B cell (primary cell): ENCODE measurements around the gene TSHZ1. TPM values are rescaled to one million over a fixed set of nuclear protein-coding genes. Genes with fewer than 3 reads are reported as not detected.

Source experiments
- ATAC-seq: fragments of 200-7000 bp; cut with Tn5 transposase; one replicate; pipeline ENCODE4 v1.10.0; 2021; ENCODE audit warnings: low read depth, mild to moderate bottlenecking, moderate number of reproducible peaks, moderate library complexity
- CTCF ChIA-PET: fragments of 350-600 bp; sonication (Branson Sonifier 250); formaldehyde crosslinking; loops from one replicate; lab custom pipeline; 2021; ENCODE audit warnings: antibody characterized with exemption, inconsistent platforms; lab: Charles Lee
- POLR2A ChIA-PET: fragments of 350-600 bp; sonication (Branson Sonifier 250); formaldehyde crosslinking; loops from one replicate; lab custom pipeline; 2021; ENCODE audit warnings: antibody characterized with exemption; lab: Charles Lee
- DNase-seq: peaks from one replicate; pipeline ENCODE4 v3.0.0; 2013
- H2AFZ ChIP-seq: 2 replicates; pipeline ENCODE4 v1.6.1; 2012; ENCODE audit warnings: mild to moderate bottlenecking, low read depth, low read length; ENCODE audit not compliant: insufficient read depth, poor library complexity, severe bottlenecking
- H3K27ac ChIP-seq, 2 donors: 1 replicate in 1 of 2; 2 replicates in 1 of 2; pipeline ENCODE4 v1.5.1; 2012 to 2013; ENCODE audit warnings: low read length in 2 of 2, mild to moderate bottlenecking in 2 of 2, moderate library complexity in 1 of 2
- H3K27me3 ChIP-seq, 4 experiments: fragments of 200-600 bp in 1 of 4; sonication (generic) in 1 of 4; replicated peaks in 1 of 4; 1 replicate in 2 of 4; 2 replicates in 2 of 4; pipeline versions ENCODE4 v1.6.1 to v1.7.0; 2013 to 2016; ENCODE audit warnings: low read length in 3 of 4, mild to moderate bottlenecking in 2 of 4, mixed read lengths in 1 of 4, moderate library complexity in 1 of 4; ENCODE audit not compliant: insufficient read depth in 4 of 4, control insufficient read depth in 3 of 4; ENCODE audit errors: control extremely low read depth in 1 of 4
- H3K36me3 ChIP-seq, 2 experiments: replicated peaks in 1 of 2; 1 replicate in 1 of 2; 2 replicates in 1 of 2; pipeline versions ENCODE4 v1.6.1 to v1.7.1; 2013; ENCODE audit warnings: low read length in 1 of 2; ENCODE audit not compliant: insufficient read depth in 2 of 2, control insufficient read depth in 1 of 2; ENCODE audit errors: control extremely low read depth in 1 of 2, extremely low read depth in 1 of 2
- H3K4me1 ChIP-seq, 2 donors: fragments of 200-600 bp in 1 of 2; sonication (generic) in 1 of 2; 1 replicate in 1 of 2; 2 replicates in 1 of 2; pipeline versions ENCODE4 v1.5.1 to v1.6.1; 2013 to 2017; ENCODE audit warnings: low read length in 2 of 2; ENCODE audit not compliant: control insufficient read depth in 2 of 2, insufficient read depth in 2 of 2
- H3K4me2 ChIP-seq: replicated peaks from 2 replicates; pipeline ENCODE3; 2012; ENCODE audit warnings: mild to moderate bottlenecking, low read depth, low read length; ENCODE audit not compliant: poor library complexity, severe bottlenecking
- H3K4me3 ChIP-seq, 5 experiments: fragments of 200-600 bp in 1 of 5; sonication (generic) in 1 of 5; 1 replicate in 3 of 5; 2 replicates in 2 of 5; pipeline versions ENCODE4 v1.5.1 to v1.7.0; 2011 to 2016; ENCODE audit warnings: low read length in 4 of 5, mild to moderate bottlenecking in 4 of 5, low read depth in 2 of 5, control low read depth in 1 of 5, moderate library complexity in 1 of 5; ENCODE audit not compliant: insufficient read depth in 1 of 5; ENCODE audit errors: control extremely low read depth in 1 of 5, extremely low read depth in 1 of 5
- H3K79me2 ChIP-seq: fragments of 200-600 bp; sonication (generic); one replicate; pipeline ENCODE4 v1.6.0; 2016; ENCODE audit warnings: low read length; ENCODE audit not compliant: control insufficient read depth, insufficient read depth
- H3K9ac ChIP-seq: fragments of 200-600 bp; sonication (generic); 2 replicates; pipeline ENCODE4 v1.6.1; 2017; ENCODE audit warnings: mild to moderate bottlenecking, low read length, moderate library complexity
- H3K9me3 ChIP-seq, 3 donors: one replicate each; pipeline versions ENCODE4 v1.6.1 to v1.7.1; 2013; ENCODE audit warnings: low read length in 2 of 3; ENCODE audit not compliant: control insufficient read depth in 2 of 3, insufficient read depth in 1 of 3; ENCODE audit errors: control extremely low read depth in 1 of 3
- H4K20me1 ChIP-seq: 2 replicates; pipeline ENCODE4 v1.6.0; 2012; ENCODE audit warnings: mild to moderate bottlenecking, low read length; ENCODE audit not compliant: insufficient read depth, control insufficient read depth, poor library complexity, severe bottlenecking
- H3K27ac Mint-ChIP-seq: one replicate; pipeline ENCODE4 v1.8.0; 2021; ENCODE audit warnings: mixed read lengths
- H3K27me3 Mint-ChIP-seq: one replicate; pipeline ENCODE4 v1.8.0; 2021; ENCODE audit warnings: mixed read lengths
- H3K4me1 Mint-ChIP-seq: one replicate; pipeline ENCODE4 v1.8.0; 2021; ENCODE audit warnings: mixed read lengths
- H3K4me3 Mint-ChIP-seq: one replicate; pipeline ENCODE4 v1.8.0; 2021; ENCODE audit warnings: mixed read lengths
- H3K9me3 Mint-ChIP-seq: one replicate; pipeline ENCODE4 v1.8.0; 2022; ENCODE audit warnings: mixed read lengths; ENCODE audit not compliant: insufficient read depth
- EZH2 ChIP-seq: IDR thresholded peaks from 2 replicates; pipeline ENCODE4 v1.6.1; 2012; ENCODE audit warnings: borderline replicate concordance, low read depth, mild to moderate bottlenecking, moderate library complexity, low read length; ENCODE audit not compliant: insufficient read depth, poor library complexity, severe bottlenecking
- WGBS: methylation state at CpG from one replicate; pipeline ENCODE4 v1.1.5; 2013; ENCODE audit warnings: missing lambda C conversion rate; ENCODE audit not compliant: insufficient coverage; 5-methylcytosine and 5-hydroxymethylcytosine counted together
- intact Hi-C: fragments of 100-400 bp; cut with micrococcal nuclease; formaldehyde crosslinking; loops from one replicate; pipeline ENCODE4 v1.10.0; 2022
- polyA plus RNA-seq: library from polyadenylated mRNA; depleted of rRNA; stranded (reverse); fragments of >200 nt; gene quantifications from 2 replicates; pipeline ENCODE4 v1.2.3, GENCODE V29; 2012
- total RNA-seq, 2 donors: library from RNA; stranded (reverse); fragments of 120-200 nt in 1 of 2; gene quantifications; 1 replicate in 1 of 2; 2 replicates in 1 of 2; pipeline versions ENCODE4 v1.2.3 to v1.2.4, GENCODE V29; 2013 to 2022
- TF ChIP-seq, protein P1 (sequence below): fragments of 200-600 bp; IDR thresholded peaks from one replicate; pipeline ENCODE4 v1.8.0; 2022; ENCODE audit warnings: antibody characterized with exemption, mild to moderate bottlenecking

TSHZ1 gene
- total and polyA plus RNA-seq, 2 donors (not counting 1 experiment from before 2014, with no cell fraction given) = 5.3 to 9.8 TPM

DNA sequence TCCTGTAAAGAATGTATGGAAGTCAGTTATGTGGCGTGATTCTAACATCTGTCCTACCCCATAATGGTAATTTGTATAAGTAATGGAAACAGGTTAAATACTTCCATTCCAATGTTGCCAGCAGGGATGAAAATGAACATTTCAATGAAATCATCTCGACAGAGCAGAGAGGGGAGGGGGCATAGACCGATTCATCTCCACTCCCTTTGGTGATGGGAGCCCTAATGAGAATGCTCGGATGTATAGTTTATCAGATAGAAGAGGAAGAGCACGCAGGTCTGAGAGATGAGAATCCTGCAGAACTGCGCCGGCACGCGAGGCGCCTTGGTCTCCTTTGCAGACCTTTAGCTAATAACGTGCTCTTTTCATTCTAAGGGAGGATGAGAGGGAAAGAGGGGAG is 61.4 kb downstream of the TSHZ1 start:
- ATAC-seq (no peak), DNase-seq (no peak)
- no peaks in the 10 kb centered on the region for H3K36me3 ChIP-seq
- no peak overlapping the region for H3K27ac Mint-ChIP-seq
- no peaks in the 10 kb centered on the region for H3K27me3 Mint-ChIP-seq
- intact Hi-C loops = no loop called here
- no peak overlapping the region for H2AFZ ChIP-seq
- no peaks in the 10 kb centered on the region for H3K9me3 Mint-ChIP-seq
- no peak overlapping the region for H3K4me3 ChIP-seq
- WGBS = 98% methylated on average over 9 of the region's 11 CpGs
- H3K9ac ChIP-seq = no peak overlapping the region
- H4K20me1 ChIP-seq = peaks cover 4% of the 10 kb centered on the region
- H3K4me2 ChIP-seq = no peak overlapping the region
- no peak overlapping the region for H3K4me3 Mint-ChIP-seq
- no peaks in the 10 kb centered on the region for H3K9me3 ChIP-seq
- TF ChIP-seq EZH2 = no peak
- TF ChIP-seq, protein P1, sequence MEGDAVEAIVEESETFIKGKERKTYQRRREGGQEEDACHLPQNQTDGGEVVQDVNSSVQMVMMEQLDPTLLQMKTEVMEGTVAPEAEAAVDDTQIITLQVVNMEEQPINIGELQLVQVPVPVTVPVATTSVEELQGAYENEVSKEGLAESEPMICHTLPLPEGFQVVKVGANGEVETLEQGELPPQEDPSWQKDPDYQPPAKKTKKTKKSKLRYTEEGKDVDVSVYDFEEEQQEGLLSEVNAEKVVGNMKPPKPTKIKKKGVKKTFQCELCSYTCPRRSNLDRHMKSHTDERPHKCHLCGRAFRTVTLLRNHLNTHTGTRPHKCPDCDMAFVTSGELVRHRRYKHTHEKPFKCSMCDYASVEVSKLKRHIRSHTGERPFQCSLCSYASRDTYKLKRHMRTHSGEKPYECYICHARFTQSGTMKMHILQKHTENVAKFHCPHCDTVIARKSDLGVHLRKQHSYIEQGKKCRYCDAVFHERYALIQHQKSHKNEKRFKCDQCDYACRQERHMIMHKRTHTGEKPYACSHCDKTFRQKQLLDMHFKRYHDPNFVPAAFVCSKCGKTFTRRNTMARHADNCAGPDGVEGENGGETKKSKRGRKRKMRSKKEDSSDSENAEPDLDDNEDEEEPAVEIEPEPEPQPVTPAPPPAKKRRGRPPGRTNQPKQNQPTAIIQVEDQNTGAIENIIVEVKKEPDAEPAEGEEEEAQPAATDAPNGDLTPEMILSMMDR = no peak
- no peaks in the 10 kb centered on the region for H3K27me3 ChIP-seq
- H3K4me1 Mint-ChIP-seq = peaks cover 11% of the 10 kb centered on the region
- H3K27ac ChIP-seq = no peak overlapping the region
- H3K79me2 ChIP-seq = peaks cover 12% of the 10 kb centered on the region
- ChIA-PET CTCF (no interaction called here), POLR2A (no interaction called here)
- peaks cover 0 to 6% of the 10 kb centered on the region in 2 donors for H3K4me1 ChIP-seq

DNA sequence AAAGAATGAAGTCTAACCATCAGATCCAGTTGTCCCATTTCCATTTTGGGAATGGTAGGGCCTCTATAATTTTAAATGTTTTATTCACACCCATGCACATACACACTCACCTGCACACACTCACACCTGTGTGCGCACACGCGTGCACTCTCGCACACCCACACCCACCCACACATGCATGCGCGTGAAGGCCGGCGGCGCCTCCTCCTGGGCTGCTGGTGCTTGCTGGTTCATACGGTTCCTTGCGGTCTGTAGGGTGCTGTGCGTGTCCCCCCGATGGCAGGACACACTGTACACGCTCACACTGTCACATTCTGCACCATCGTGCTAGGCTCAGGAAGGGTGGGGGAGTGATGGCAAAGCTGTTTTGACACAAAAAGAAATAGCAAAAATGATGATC is 63.2 kb downstream of the TSHZ1 start:
- intact Hi-C loops = no loop called here
- Histone ChIP-seq H2AFZ (no peak overlapping the region), H3K9ac (no peak overlapping the region), H3K4me3 (no peak overlapping the region), H3K4me1 (no peaks in the 10 kb centered on the region), H3K27me3 (no peaks in the 10 kb centered on the region), H3K9me3 (peaks cover 0 to 5% (median 0%) of the 10 kb centered on the region in 3 donors), H4K20me1 (peaks cover 4% of the 10 kb centered on the region), H3K36me3 (no peaks in the 10 kb centered on the region), H3K79me2 (peaks cover 18% of the 10 kb centered on the region), H3K4me2 (no peak overlapping the region), H3K27ac (no peak overlapping the region)
- ATAC-seq = no peak
- no peak overlapping the region for H3K27ac Mint-ChIP-seq
- no peak overlapping the region for H3K4me3 Mint-ChIP-seq
- POLR2A ChIA-PET = no interaction called here
- TF ChIP-seq, protein P1 = no peak
- TF ChIP-seq EZH2 = no peak
- no peak for DNase-seq
- CTCF ChIA-PET = no interaction called here
- 99% methylated on average over 8 of the region's 15 CpGs for WGBS
- H3K4me1 Mint-ChIP-seq = peaks cover 5% of the 10 kb centered on the region
- H3K27me3 Mint-ChIP-seq = no peaks in the 10 kb centered on the region
- H3K9me3 Mint-ChIP-seq = no peaks in the 10 kb centered on the region
